ENCODE data around the gene ORC4.

DNA sequence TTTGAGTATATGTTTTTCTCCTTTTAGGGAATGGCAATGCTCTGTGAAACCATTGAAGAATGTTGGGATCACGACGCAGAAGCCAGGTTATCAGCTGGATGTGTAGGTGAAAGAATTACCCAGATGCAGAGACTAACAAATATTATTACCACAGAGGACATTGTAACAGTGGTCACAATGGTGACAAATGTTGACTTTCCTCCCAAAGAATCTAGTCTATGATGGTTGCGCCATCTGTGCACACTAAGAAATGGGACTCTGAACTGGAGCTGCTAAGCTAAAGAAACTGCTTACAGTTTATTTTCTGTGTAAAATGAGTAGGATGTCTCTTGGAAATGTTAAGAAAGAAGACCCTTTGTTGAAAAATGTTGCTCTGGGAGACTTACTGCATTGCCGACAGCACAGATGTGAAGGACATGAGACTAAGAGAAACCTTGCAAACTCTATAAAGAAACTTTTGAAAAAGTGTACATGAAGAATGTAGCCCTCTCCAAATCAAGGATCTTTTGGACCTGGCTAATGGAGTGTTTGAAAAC, 93.4 kb downstream of the ORC4 start:
- TF ChIP-seq, protein P1, sequence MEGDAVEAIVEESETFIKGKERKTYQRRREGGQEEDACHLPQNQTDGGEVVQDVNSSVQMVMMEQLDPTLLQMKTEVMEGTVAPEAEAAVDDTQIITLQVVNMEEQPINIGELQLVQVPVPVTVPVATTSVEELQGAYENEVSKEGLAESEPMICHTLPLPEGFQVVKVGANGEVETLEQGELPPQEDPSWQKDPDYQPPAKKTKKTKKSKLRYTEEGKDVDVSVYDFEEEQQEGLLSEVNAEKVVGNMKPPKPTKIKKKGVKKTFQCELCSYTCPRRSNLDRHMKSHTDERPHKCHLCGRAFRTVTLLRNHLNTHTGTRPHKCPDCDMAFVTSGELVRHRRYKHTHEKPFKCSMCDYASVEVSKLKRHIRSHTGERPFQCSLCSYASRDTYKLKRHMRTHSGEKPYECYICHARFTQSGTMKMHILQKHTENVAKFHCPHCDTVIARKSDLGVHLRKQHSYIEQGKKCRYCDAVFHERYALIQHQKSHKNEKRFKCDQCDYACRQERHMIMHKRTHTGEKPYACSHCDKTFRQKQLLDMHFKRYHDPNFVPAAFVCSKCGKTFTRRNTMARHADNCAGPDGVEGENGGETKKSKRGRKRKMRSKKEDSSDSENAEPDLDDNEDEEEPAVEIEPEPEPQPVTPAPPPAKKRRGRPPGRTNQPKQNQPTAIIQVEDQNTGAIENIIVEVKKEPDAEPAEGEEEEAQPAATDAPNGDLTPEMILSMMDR (conservative IDR thresholded peaks at IDR 0.05) = no peak
- TF ChIP-seq ZFX (IDR thresholded peaks at IDR 0.05) = no peak
